HEK293 (cell line): ENCODE data around the gene AXIN1.

Experiments used
- CTCF ChIA-PET: fragments of 350-600 bp; formaldehyde crosslinking; extraction: SDS; loops from one replicate; lab custom pipeline; 2021; ENCODE audit warnings: antibody characterized with exemption; lab: Yijun Ruan, JAX
- POLR2A ChIA-PET: fragments of 300-600 bp; formaldehyde crosslinking; extraction: SDS; loops from one replicate; lab custom pipeline; 2020; ENCODE audit warnings: antibody characterized with exemption, inconsistent platforms; lab: Yijun Ruan, JAX
- H3K27ac ChIP-seq: fragments of 200-500 bp; sonication (Bioruptor generic); 2 replicates; pipeline ENCODE4 v1.5.1; 2014; ENCODE audit warnings: low read depth, low read length, control low read depth, inconsistent platforms; ENCODE audit errors: extremely low read depth
- H3K36me3 ChIP-seq, 2 experiments: fragments of 200-500 bp in 1 of 2; sonication (Bioruptor generic) in 1 of 2; 1 replicate in 1 of 2; 2 replicates in 1 of 2; pipeline ENCODE4 v1.5.1; 2014 to 2017; ENCODE audit warnings: inconsistent platforms in 2 of 2, low read length in 2 of 2; ENCODE audit not compliant: control insufficient read depth in 2 of 2, insufficient read depth in 1 of 2
- H3K4me1 ChIP-seq: fragments of 200-500 bp; sonication (Bioruptor generic); 2 replicates; pipeline ENCODE4 v1.5.1; 2014; ENCODE audit warnings: mild to moderate bottlenecking, low read length, inconsistent platforms; ENCODE audit not compliant: control insufficient read depth, insufficient read depth
- H3K4me3 ChIP-seq: 2 replicates; pipeline ENCODE4 v1.5.1; 2011; ENCODE audit warnings: low read depth, mild to moderate bottlenecking, control low read depth, low read length, moderate library complexity
- H3K9me3 ChIP-seq: fragments of 200-500 bp; sonication (Bioruptor generic); 2 replicates; pipeline ENCODE4 v1.5.1; 2014; ENCODE audit warnings: low read depth, low read length, inconsistent platforms; ENCODE audit not compliant: control insufficient read depth, insufficient read depth
- HOXC10 ChIP-seq: sonication (generic); formaldehyde crosslinking; IDR thresholded peaks from 2 replicates; pipeline ENCODE4 v1.8.1; 2023; ENCODE audit warnings: mild to moderate bottlenecking, missing genetic modification reagents
- SCRT2 ChIP-seq: fragments of 450-650 bp; formaldehyde crosslinking; IDR thresholded peaks from 2 replicates; pipeline ENCODE4 v1.5.1; 2016; ENCODE audit warnings: missing biosample characterization, missing genetic modification characterization
- ZBTB11 ChIP-seq: fragments of 450-650 bp; formaldehyde crosslinking; conservative IDR thresholded peaks from 2 replicates; pipeline ENCODE4 v1.5.1; 2016; ENCODE audit warnings: low read depth, missing biosample characterization, missing genetic modification characterization
- ZBTB8A ChIP-seq: fragments of 450-650 bp; formaldehyde crosslinking; IDR thresholded peaks from 2 replicates; pipeline ENCODE4 v1.5.1; 2016; ENCODE audit warnings: missing biosample characterization, missing genetic modification characterization
- ZNF292 ChIP-seq: fragments of 450-650 bp; formaldehyde crosslinking; IDR thresholded peaks from 2 replicates; pipeline ENCODE4 v1.5.1; 2016; ENCODE audit warnings: low read depth, missing biosample characterization, missing genetic modification characterization, borderline replicate concordance
- ZNF501 ChIP-seq: fragments of 450-650 bp; formaldehyde crosslinking; IDR thresholded peaks from 2 replicates; pipeline ENCODE4 v1.5.1; 2016; ENCODE audit warnings: missing biosample characterization, missing genetic modification characterization
- TF ChIP-seq, protein P1 (sequence below): fragments of 450-650 bp; formaldehyde crosslinking; IDR thresholded peaks from 2 replicates; pipeline ENCODE4 v1.5.1; 2016; ENCODE audit warnings: missing biosample characterization, missing genetic modification characterization
- TF ChIP-seq, protein P2 (sequence below): fragments of 450-650 bp; formaldehyde crosslinking; IDR thresholded peaks from 2 replicates; pipeline ENCODE4 v1.5.1; 2017; ENCODE audit warnings: missing biosample characterization, mild to moderate bottlenecking, missing genetic modification characterization, moderate library complexity
- TF ChIP-seq, protein P3 (sequence below): fragments of 450-650 bp; formaldehyde crosslinking; IDR thresholded peaks from 2 replicates; pipeline ENCODE4; 2016; ENCODE audit warnings: missing biosample characterization, missing genetic modification characterization
- TF ChIP-seq, protein P4 (sequence below): fragments of 450-650 bp; formaldehyde crosslinking; IDR thresholded peaks from 2 replicates; pipeline ENCODE4 v1.5.1; 2016; ENCODE audit warnings: missing biosample characterization, missing genetic modification characterization

AXIN1 gene

GRCh38 chr16:290015-290680 lies 62.4 kb downstream of the AXIN1 start (continued):
- TF ChIP-seq, protein P1, sequence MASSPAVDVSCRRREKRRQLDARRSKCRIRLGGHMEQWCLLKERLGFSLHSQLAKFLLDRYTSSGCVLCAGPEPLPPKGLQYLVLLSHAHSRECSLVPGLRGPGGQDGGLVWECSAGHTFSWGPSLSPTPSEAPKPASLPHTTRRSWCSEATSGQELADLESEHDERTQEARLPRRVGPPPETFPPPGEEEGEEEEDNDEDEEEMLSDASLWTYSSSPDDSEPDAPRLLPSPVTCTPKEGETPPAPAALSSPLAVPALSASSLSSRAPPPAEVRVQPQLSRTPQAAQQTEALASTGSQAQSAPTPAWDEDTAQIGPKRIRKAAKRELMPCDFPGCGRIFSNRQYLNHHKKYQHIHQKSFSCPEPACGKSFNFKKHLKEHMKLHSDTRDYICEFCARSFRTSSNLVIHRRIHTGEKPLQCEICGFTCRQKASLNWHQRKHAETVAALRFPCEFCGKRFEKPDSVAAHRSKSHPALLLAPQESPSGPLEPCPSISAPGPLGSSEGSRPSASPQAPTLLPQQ: no peak
- TF ChIP-seq, protein P2, sequence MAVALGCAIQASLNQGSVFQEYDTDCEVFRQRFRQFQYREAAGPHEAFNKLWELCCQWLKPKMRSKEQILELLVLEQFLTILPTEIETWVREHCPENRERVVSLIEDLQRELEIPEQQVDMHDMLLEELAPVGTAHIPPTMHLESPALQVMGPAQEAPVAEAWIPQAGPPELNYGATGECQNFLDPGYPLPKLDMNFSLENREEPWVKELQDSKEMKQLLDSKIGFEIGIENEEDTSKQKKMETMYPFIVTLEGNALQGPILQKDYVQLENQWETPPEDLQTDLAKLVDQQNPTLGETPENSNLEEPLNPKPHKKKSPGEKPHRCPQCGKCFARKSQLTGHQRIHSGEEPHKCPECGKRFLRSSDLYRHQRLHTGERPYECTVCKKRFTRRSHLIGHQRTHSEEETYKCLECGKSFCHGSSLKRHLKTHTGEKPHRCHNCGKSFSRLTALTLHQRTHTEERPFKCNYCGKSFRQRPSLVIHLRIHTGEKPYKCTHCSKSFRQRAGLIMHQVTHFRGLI (tag by site-specific recombination): no peak
- no peak for TF ChIP-seq ZNF292
- no peak for TF ChIP-seq ZNF501 (tag by site-specific recombination)
- TF ChIP-seq, protein P3, sequence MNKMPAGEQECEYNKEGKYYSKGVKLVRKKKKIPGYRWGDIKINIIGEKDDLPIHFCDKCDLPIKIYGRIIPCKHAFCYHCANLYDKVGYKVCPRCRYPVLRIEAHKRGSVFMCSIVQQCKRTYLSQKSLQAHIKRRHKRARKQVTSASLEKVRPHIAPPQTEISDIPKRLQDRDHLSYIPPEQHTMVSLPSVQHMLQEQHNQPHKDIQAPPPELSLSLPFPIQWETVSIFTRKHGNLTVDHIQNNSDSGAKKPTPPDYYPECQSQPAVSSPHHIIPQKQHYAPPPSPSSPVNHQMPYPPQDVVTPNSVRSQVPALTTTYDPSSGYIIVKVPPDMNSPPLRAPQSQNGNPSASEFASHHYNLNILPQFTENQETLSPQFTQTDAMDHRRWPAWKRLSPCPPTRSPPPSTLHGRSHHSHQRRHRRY (tag by site-specific recombination): no peak
- no peak for TF ChIP-seq ZBTB8A (tag by site-specific recombination)

DNA sequence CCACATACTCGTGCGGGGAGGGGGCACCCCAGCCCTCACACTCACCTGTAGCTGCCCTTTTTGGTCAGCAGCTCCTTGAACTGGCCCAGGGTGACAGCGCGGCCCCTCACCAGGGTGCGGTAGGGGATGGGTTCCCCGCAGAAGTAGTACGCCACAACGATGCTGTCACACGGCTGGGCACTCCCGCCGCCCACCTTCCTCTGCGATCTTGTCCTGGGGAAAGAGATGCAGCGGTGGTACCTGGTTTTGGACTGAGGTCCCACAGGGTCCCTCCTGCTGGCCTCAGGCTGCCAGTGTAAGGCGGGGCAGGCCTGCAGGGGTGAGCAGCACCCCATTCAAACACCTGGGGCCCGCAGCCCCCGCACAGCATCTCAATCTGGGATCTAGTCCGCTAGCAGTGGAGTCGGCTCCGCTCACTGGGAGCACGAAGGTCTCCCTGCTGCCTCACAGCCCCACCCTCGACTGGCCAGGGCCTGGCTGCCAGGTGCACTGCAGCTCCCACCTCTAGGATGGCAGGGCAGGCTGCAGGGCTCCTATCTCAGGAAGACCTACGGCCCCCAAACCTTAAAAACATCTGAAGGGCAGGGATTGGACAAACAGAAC lies 63.0 kb downstream of the AXIN1 start:
- POLR2A ChIA-PET: interaction anchor here (0.6 kb wide), 1 partner anchor 107 kb away, joined by 3 read pairs; no protein-coding TSS in a partner anchor

More for the DNA sequence above, 63.0 kb downstream of the AXIN1 start:
- Histone ChIP-seq H3K36me3 (peaks cover 0 to 78% of the 10 kb centered on the region in 2 experiments; a peak in 2 of 3 replicates), H3K9me3 (no peaks in the 10 kb centered on the region), H3K4me3 (no peak overlapping the region), H3K4me1 (no peaks in the 10 kb centered on the region), H3K27ac (no peak overlapping the region)
- CTCF ChIA-PET: interaction anchor here (0.5 kb wide), 1 partner anchor 36 kb away, joined by 3 read pairs; no protein-coding TSS in a partner anchor
- no peak for TF ChIP-seq ZBTB11 (tag by site-specific recombination)
- TF ChIP-seq HOXC10: no peak
- TF ChIP-seq ZBTB8A (tag by site-specific recombination): 0 out of 2 replicates have a peak, but pooled peaks have one; percentile 18
- TF ChIP-seq, protein P2 (tag by site-specific recombination): peak; percentile 74
- TF ChIP-seq, protein P4, sequence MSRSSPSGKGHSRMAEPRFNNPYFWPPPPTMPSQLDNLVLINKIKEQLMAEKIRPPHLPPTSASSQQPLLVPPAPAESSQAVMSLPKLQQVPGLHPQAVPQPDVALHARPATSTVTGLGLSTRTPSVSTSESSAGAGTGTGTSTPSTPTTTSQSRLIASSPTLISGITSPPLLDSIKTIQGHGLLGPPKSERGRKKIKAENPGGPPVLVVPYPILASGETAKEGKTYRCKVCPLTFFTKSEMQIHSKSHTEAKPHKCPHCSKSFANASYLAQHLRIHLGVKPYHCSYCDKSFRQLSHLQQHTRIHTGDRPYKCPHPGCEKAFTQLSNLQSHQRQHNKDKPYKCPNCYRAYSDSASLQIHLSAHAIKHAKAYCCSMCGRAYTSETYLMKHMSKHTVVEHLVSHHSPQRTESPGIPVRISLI (tag by site-specific recombination): no peak
- TF ChIP-seq SCRT2 (tag by site-specific recombination): 0 out of 2 replicates have a peak, but pooled peaks have one; percentile 27
